Mucosa of descending colon (tissue), 3 donors: ENCODE data around the gene FGL2. TPM values are rescaled to one million over a fixed set of nuclear protein-coding genes. Genes with fewer than 3 reads are reported as not detected.

Experiments
- ATAC-seq: fragments of 200-7000 bp; cut with Tn5 transposase; one replicate; pipeline ENCODE4 v1.9.1; 2020; ENCODE audit warnings: mild to moderate bottlenecking, moderate library complexity
- DNase-seq, 3 donors: peaks; one replicate each; pipeline ENCODE4 v3.0.0-alpha.2; 2020
- H3K36me3 ChIP-seq: fragments of 200-600 bp; one replicate; pipeline ENCODE4 v1.8.0; 2021; ENCODE audit warnings: low read depth, mild to moderate bottlenecking
- H3K4me1 ChIP-seq: fragments of 200-600 bp; one replicate; pipeline ENCODE4 v1.8.0; 2021; ENCODE audit warnings: low read depth, mild to moderate bottlenecking
- H3K4me3 ChIP-seq: fragments of 200-600 bp; one replicate; pipeline ENCODE4 v1.8.0; 2021; ENCODE audit warnings: mild to moderate bottlenecking
- H3K9me3 ChIP-seq: fragments of 200-600 bp; one replicate; pipeline ENCODE4 v1.8.0; 2021; ENCODE audit warnings: mild to moderate bottlenecking
- intact Hi-C, 2 donors: fragments of 100-400 bp; cut with DNase I in 1 of 2; cut with micrococcal nuclease in 1 of 2; formaldehyde crosslinking; loops; one replicate each; pipeline versions ENCODE4 v1.11.0 to v1.11.1; 2022; cut with DNase I, micrococcal nuclease
- long read RNA-seq, 2 donors: library from polyadenylated mRNA; unstranded; transcript quantifications; one replicate each; pipeline ENCODE4 v2.0.0, GENCODE V29; 2019 to 2021
- total RNA-seq, 3 donors: library from RNA; stranded (reverse); fragmentation: NEBNext Ultra II Directional in 2 of 3; extraction: Animal tissue kit (Norgen Biotek cat#: 25700) in 2 of 3; gene quantifications; one replicate each; pipeline versions ENCODE4 v1.2.1 to v1.2.4, GENCODE V29; 2021 to 2023
- TF ChIP-seq, protein P1 (sequence below): fragments of 200-600 bp; IDR thresholded peaks from one replicate; pipeline ENCODE4 v1.8.0; 2022; ENCODE audit warnings: antibody characterized with exemption, mild to moderate bottlenecking
- donor health status: DM: no; HTN: no; CAD: no; lungs with moderate emphysema.
- donor health status: DM: no; HTN: no; CAD: no.
- donor health status: DM: no; HTN: yes; CAD: no.

Gene FGL2, protein sequence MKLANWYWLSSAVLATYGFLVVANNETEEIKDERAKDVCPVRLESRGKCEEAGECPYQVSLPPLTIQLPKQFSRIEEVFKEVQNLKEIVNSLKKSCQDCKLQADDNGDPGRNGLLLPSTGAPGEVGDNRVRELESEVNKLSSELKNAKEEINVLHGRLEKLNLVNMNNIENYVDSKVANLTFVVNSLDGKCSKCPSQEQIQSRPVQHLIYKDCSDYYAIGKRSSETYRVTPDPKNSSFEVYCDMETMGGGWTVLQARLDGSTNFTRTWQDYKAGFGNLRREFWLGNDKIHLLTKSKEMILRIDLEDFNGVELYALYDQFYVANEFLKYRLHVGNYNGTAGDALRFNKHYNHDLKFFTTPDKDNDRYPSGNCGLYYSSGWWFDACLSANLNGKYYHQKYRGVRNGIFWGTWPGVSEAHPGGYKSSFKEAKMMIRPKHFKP
- total RNA-seq: 10 to 100 TPM; 21.3 to 66.3 (median 60.2) TPM
- long read RNA-seq, donor 1, full-length matches to known transcripts: 13 of 14 reads
- long read RNA-seq, donor 1, partial matches to known transcripts: 0 of 14 reads
- long read RNA-seq, donor 1, other reads (novel, unspliced or antisense): 1 of 14 reads
- long read RNA-seq, donor 2, full-length matches to known transcripts: 105 of 109 reads
- long read RNA-seq, donor 2, partial matches to known transcripts: 0 of 109 reads
- long read RNA-seq, donor 2, other reads (novel, unspliced or antisense): 4 of 109 reads

- no peak within 1 kb of the TSS for H3K4me3 ChIP-seq
- TF ChIP-seq, protein P1, sequence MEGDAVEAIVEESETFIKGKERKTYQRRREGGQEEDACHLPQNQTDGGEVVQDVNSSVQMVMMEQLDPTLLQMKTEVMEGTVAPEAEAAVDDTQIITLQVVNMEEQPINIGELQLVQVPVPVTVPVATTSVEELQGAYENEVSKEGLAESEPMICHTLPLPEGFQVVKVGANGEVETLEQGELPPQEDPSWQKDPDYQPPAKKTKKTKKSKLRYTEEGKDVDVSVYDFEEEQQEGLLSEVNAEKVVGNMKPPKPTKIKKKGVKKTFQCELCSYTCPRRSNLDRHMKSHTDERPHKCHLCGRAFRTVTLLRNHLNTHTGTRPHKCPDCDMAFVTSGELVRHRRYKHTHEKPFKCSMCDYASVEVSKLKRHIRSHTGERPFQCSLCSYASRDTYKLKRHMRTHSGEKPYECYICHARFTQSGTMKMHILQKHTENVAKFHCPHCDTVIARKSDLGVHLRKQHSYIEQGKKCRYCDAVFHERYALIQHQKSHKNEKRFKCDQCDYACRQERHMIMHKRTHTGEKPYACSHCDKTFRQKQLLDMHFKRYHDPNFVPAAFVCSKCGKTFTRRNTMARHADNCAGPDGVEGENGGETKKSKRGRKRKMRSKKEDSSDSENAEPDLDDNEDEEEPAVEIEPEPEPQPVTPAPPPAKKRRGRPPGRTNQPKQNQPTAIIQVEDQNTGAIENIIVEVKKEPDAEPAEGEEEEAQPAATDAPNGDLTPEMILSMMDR: no peak
- intact Hi-C loops: no loop called here
- peaks cover 25% of the 10 kb centered on the region for H3K4me1 ChIP-seq
- H3K36me3 ChIP-seq: no peaks in the 10 kb centered on the region
- DNase-seq: peak; percentile 69 to 76 (median 70)
- no peaks in the 10 kb centered on the region for H3K9me3 ChIP-seq
- peak; percentile 83 for ATAC-seq
Measured at GRCh38 chr7:77199013-77199966, at the start of gene FGL2. TSS of gene FGL2 (minus strand) at chr7:77199819. CDS start at chr7:77199793, 26 bp downstream.

GRCh38 chr7:77248154-77248553, 48.5 kb upstream of the FGL2 start:
- ATAC-seq (no peak), DNase-seq (no peak)
- TF ChIP-seq, protein P1: no peak
- no peaks in the 10 kb centered on the region for H3K36me3 ChIP-seq
- H3K9me3 ChIP-seq: no peaks in the 10 kb centered on the region
- intact Hi-C loops: no loop called here
- no peak overlapping the region for H3K4me3 ChIP-seq
- H3K4me1 ChIP-seq: no peaks in the 10 kb centered on the region

DNA sequence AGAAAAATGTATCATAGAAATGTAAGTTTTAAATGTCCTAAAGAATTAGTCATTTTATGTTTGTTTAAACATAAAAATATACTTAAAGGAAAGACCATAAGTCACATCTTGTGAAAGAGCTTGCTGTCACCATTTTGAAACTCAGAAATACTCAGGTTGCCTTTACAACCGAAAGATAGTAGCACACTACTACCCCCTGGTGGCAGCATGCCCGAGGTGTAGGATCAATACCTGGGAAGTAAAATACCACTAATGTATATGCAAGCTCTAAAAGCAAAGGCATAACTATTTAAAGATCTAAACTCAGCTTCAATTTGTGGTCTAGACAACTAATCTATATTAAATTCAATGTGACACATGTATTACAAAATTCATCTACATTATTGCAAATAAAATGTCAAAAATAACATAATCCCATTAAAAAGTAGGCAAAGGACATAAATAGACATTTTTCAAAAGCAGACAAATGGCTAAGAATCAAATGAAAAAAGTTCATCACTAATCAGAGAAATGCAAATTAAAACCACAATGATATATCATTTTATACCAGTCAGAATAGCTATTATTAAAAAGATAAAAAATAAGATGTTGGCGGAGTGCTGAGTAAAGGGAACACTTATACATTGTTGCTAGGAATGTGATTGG, 47.7 kb upstream of the FGL2 start:
- no peaks in the 10 kb centered on the region for H3K36me3 ChIP-seq
- ATAC-seq (peak; percentile 96), DNase-seq (peak; percentile 66 to 97 (median 84))
- intact Hi-C loops: no loop called here
- no peaks in the 10 kb centered on the region for H3K9me3 ChIP-seq
- TF ChIP-seq, protein P1: peak; percentile 58
- no peaks in the 10 kb centered on the region for H3K4me1 ChIP-seq
- H3K4me3 ChIP-seq: no peak overlapping the region

DNA sequence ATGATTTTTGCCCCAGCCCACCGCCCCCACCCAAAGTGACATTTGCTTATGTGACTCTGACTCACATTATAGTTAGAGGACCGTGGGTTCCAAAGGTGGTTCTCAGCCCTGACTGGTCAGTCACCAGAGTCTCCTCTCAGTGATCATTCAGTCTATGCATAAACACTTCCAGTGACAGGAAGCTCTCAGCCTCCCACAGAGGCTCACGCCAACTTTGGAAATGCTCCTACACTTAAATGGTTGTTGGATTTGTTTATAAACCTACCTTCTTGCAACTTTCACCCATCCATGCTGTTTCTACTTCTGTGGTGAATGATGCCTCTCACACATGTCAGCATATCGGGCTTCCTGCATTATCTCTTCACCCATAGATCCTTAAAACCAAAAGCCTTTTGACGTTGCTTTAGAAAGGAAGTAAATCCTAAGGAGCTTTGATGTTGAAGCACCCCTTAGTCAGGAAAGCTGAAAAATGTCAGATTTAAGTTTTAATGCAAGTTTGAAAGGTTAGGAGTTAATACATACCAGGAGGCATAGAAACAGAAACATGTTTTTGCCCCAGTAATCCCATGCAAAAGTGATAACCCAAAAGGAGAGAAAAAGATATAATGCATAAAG, 46.5 kb upstream of the FGL2 start:
- ATAC-seq (peak; percentile 39), DNase-seq (no peak)
- Histone ChIP-seq H3K4me1 (no peaks in the 10 kb centered on the region), H3K4me3 (no peak overlapping the region), H3K9me3 (no peaks in the 10 kb centered on the region), H3K36me3 (no peaks in the 10 kb centered on the region)
- intact Hi-C loops: no loop called here
- TF ChIP-seq, protein P1: no peak
